Measurements from ENCODE around the gene PPFIBP2.

The PPFIBP2 gene

GRCh38 chr11:7640816-7641215 lies 127.0 kb downstream of the PPFIBP2 start:
- no peak overlapping the region for H3K27ac ChIP-seq (ENCODE audit: low read length)
- H3K27me3 ChIP-seq (ENCODE audit: control insufficient read depth, insufficient read depth, low read length): no peaks in the 10 kb centered on the region
- H3K36me3 ChIP-seq (ENCODE audit: control insufficient read depth, insufficient read depth, low read length): no peaks in the 10 kb centered on the region
- WGBS (ENCODE audit: insufficient coverage, insufficient read length): no CpG with 5 or more reads among the region's 6 CpGs
- no peaks in the 10 kb centered on the region for H3K4me1 ChIP-seq (ENCODE audit: control insufficient read depth, insufficient read depth, low read length)
- DNase-seq (ENCODE audit: low read depth, low spot score): no peak
- no peaks in the 10 kb centered on the region for H3K9me3 ChIP-seq (ENCODE audit: control insufficient read depth, insufficient read depth, low read length)
- no peak overlapping the region for H3K4me3 ChIP-seq (ENCODE audit: low read length)

- WGBS (ENCODE audit: insufficient coverage, insufficient read length): no CpG with 5 or more reads among the region's 4 CpGs
- H3K27me3 ChIP-seq (ENCODE audit: control insufficient read depth, insufficient read depth, low read length): no peaks in the 10 kb centered on the region
- no peak for DNase-seq (ENCODE audit: low read depth, low spot score)
- H3K9me3 ChIP-seq (ENCODE audit: control insufficient read depth, insufficient read depth, low read length): no peaks in the 10 kb centered on the region
- no peaks in the 10 kb centered on the region for H3K4me1 ChIP-seq (ENCODE audit: control insufficient read depth, insufficient read depth, low read length)
- no peak overlapping the region for H3K27ac ChIP-seq (ENCODE audit: low read length)
- no peak overlapping the region for H3K4me3 ChIP-seq (ENCODE audit: low read length)
- no peaks in the 10 kb centered on the region for H3K36me3 ChIP-seq (ENCODE audit: control insufficient read depth, insufficient read depth, low read length)
These were observed 128.9 kb downstream of the PPFIBP2 start for GRCh38 chr11:7642747-7643146.

GRCh38 chr11:7643314-7643713 lies 129.5 kb downstream of the PPFIBP2 start:
- WGBS (ENCODE audit: insufficient coverage, insufficient read length): 100% methylated on average over 4 of the region's 4 CpGs
- Histone ChIP-seq H3K36me3 (ENCODE audit: control insufficient read depth, insufficient read depth, low read length) (no peaks in the 10 kb centered on the region), H3K4me1 (ENCODE audit: control insufficient read depth, insufficient read depth, low read length) (no peaks in the 10 kb centered on the region), H3K4me3 (ENCODE audit: low read length) (no peak overlapping the region), H3K27ac (ENCODE audit: low read length) (no peak overlapping the region), H3K9me3 (ENCODE audit: control insufficient read depth, insufficient read depth, low read length) (no peaks in the 10 kb centered on the region), H3K27me3 (ENCODE audit: control insufficient read depth, insufficient read depth, low read length) (no peaks in the 10 kb centered on the region)
- no peak for DNase-seq (ENCODE audit: low read depth, low spot score)

- Histone ChIP-seq H3K4me1 (ENCODE audit: control insufficient read depth, insufficient read depth, low read length) (no peaks in the 10 kb centered on the region), H3K9me3 (ENCODE audit: control insufficient read depth, insufficient read depth, low read length) (no peaks in the 10 kb centered on the region), H3K27me3 (ENCODE audit: control insufficient read depth, insufficient read depth, low read length) (no peaks in the 10 kb centered on the region), H3K4me3 (ENCODE audit: low read length) (no peak overlapping the region), H3K36me3 (ENCODE audit: control insufficient read depth, insufficient read depth, low read length) (no peaks in the 10 kb centered on the region), H3K27ac (ENCODE audit: low read length) (no peak overlapping the region)
- DNase-seq (ENCODE audit: low read depth, low spot score): no peak
- no CpG with 5 or more reads among the region's 3 CpGs for WGBS (ENCODE audit: insufficient coverage, insufficient read length)
These were observed 131.4 kb downstream of the PPFIBP2 start for GRCh38 chr11:7645206-7645605.

GRCh38 chr11:7646866-7647265 lies 133.1 kb downstream of the PPFIBP2 start:
- DNase-seq (ENCODE audit: low read depth, low spot score): no peak

GRCh38 chr11:7648264-7648663 lies 134.5 kb downstream of the PPFIBP2 start:
- H3K4me3 ChIP-seq (ENCODE audit: low read length): no peak overlapping the region
- H3K36me3 ChIP-seq (ENCODE audit: control insufficient read depth, insufficient read depth, low read length): peaks cover 5% of the 10 kb centered on the region; the same call in 1 of the 2 replicates
- whole genome bisulfite sequencing (ENCODE audit: insufficient coverage, insufficient read length): no CpG with 5 or more reads among the region's 3 CpGs
- no peak overlapping the region for H3K27ac ChIP-seq (ENCODE audit: low read length)
- H3K9me3 ChIP-seq (ENCODE audit: control insufficient read depth, insufficient read depth, low read length): no peaks in the 10 kb centered on the region
- DNase-seq (ENCODE audit: low read depth, low spot score): no peak
- H3K4me1 ChIP-seq (ENCODE audit: control insufficient read depth, insufficient read depth, low read length): no peaks in the 10 kb centered on the region
- H3K27me3 ChIP-seq (ENCODE audit: control insufficient read depth, insufficient read depth, low read length): no peaks in the 10 kb centered on the region

More at GRCh38 chr11:7646866-7647265, 133.1 kb downstream of the PPFIBP2 start:
- no peaks in the 10 kb centered on the region for H3K27me3 ChIP-seq (ENCODE audit: control insufficient read depth, insufficient read depth, low read length)
- peaks cover 3% of the 10 kb centered on the region; the same call in 1 of the 2 replicates for H3K36me3 ChIP-seq (ENCODE audit: control insufficient read depth, insufficient read depth, low read length)
- no peaks in the 10 kb centered on the region for H3K4me1 ChIP-seq (ENCODE audit: control insufficient read depth, insufficient read depth, low read length)
- no peak overlapping the region for H3K27ac ChIP-seq (ENCODE audit: low read length)
- no CpG with 5 or more reads among the region's 2 CpGs for WGBS (ENCODE audit: insufficient coverage, insufficient read length)
- H3K4me3 ChIP-seq (ENCODE audit: low read length): no peak overlapping the region
- no peaks in the 10 kb centered on the region for H3K9me3 ChIP-seq (ENCODE audit: control insufficient read depth, insufficient read depth, low read length)

GRCh38 chr11:7651140-7651551 lies 137.3 kb downstream of the PPFIBP2 start:
- WGBS (ENCODE audit: insufficient coverage, insufficient read length): no CpG with 5 or more reads among the region's 5 CpGs
- Histone ChIP-seq H3K27ac (ENCODE audit: low read length) (no peak overlapping the region), H3K4me1 (ENCODE audit: control insufficient read depth, insufficient read depth, low read length) (no peaks in the 10 kb centered on the region), H3K36me3 (ENCODE audit: control insufficient read depth, insufficient read depth, low read length) (peaks cover 5% of the 10 kb centered on the region; the same call in 1 of the 2 replicates), H3K9me3 (ENCODE audit: control insufficient read depth, insufficient read depth, low read length) (no peaks in the 10 kb centered on the region), H3K4me3 (ENCODE audit: low read length) (no peak overlapping the region), H3K27me3 (ENCODE audit: control insufficient read depth, insufficient read depth, low read length) (no peaks in the 10 kb centered on the region)
- no peak for DNase-seq (ENCODE audit: low read depth, low spot score)

- Histone ChIP-seq H3K9me3 (ENCODE audit: control insufficient read depth, insufficient read depth, low read length) (no peaks in the 10 kb centered on the region), H3K27ac (ENCODE audit: low read length) (no peak overlapping the region), H3K4me3 (ENCODE audit: low read length) (no peak overlapping the region), H3K27me3 (ENCODE audit: control insufficient read depth, insufficient read depth, low read length) (no peaks in the 10 kb centered on the region), H3K36me3 (ENCODE audit: control insufficient read depth, insufficient read depth, low read length) (peaks cover 5% of the 10 kb centered on the region; the same call in 1 of the 2 replicates), H3K4me1 (ENCODE audit: control insufficient read depth, insufficient read depth, low read length) (no peaks in the 10 kb centered on the region)
- no CpG with 5 or more reads among the region's 9 CpGs for WGBS (ENCODE audit: insufficient coverage, insufficient read length)
- DNase-seq (ENCODE audit: low read depth, low spot score): no peak
These were observed 137.9 kb downstream of the PPFIBP2 start for GRCh38 chr11:7651700-7652099.

- no peak for DNase-seq (ENCODE audit: low read depth, low spot score)
- no peaks in the 10 kb centered on the region for H3K9me3 ChIP-seq (ENCODE audit: control insufficient read depth, insufficient read depth, low read length)
- H3K4me1 ChIP-seq (ENCODE audit: control insufficient read depth, insufficient read depth, low read length): no peaks in the 10 kb centered on the region
- H3K36me3 ChIP-seq (ENCODE audit: control insufficient read depth, insufficient read depth, low read length): peaks cover 5% of the 10 kb centered on the region; the same call in 1 of the 2 replicates
- no CpG with 5 or more reads among the region's 4 CpGs for WGBS (ENCODE audit: insufficient coverage, insufficient read length)
- H3K27ac ChIP-seq (ENCODE audit: low read length): no peak overlapping the region
- H3K27me3 ChIP-seq (ENCODE audit: control insufficient read depth, insufficient read depth, low read length): no peaks in the 10 kb centered on the region
- H3K4me3 ChIP-seq (ENCODE audit: low read length): no peak overlapping the region
These were observed 140.5 kb downstream of the PPFIBP2 start for GRCh38 chr11:7654195-7654705.

- H3K27ac ChIP-seq (ENCODE audit: low read length): no peak overlapping the region
- WGBS (ENCODE audit: insufficient coverage, insufficient read length): no CpG with 5 or more reads among the region's 14 CpGs
- no peak for DNase-seq (ENCODE audit: low read depth, low spot score)
- no peaks in the 10 kb centered on the region for H3K9me3 ChIP-seq (ENCODE audit: control insufficient read depth, insufficient read depth, low read length)
- no peaks in the 10 kb centered on the region for H3K4me1 ChIP-seq (ENCODE audit: control insufficient read depth, insufficient read depth, low read length)
- no peaks in the 10 kb centered on the region for H3K27me3 ChIP-seq (ENCODE audit: control insufficient read depth, insufficient read depth, low read length)
- H3K4me3 ChIP-seq (ENCODE audit: low read length): no peak overlapping the region
- H3K36me3 ChIP-seq (ENCODE audit: control insufficient read depth, insufficient read depth, low read length): peaks cover 5% of the 10 kb centered on the region; the same call in 1 of the 2 replicates
These were observed 141.7 kb downstream of the PPFIBP2 start for GRCh38 chr11:7655253-7656217.
